NCI-H82 treated with DMSO at 0.1 percent for 48 hours (cell line): ENCODE data around the gene C5orf22.
"Not testable (repeated sequence)": the region's sequence is repeated elsewhere in the genome, so short reads cannot be mapped to it uniquely, and the experiment has no call there.

Experiments used
- DNase-seq: peaks from one replicate; lab custom pipeline; 2025; ENCODE audit not compliant: unreplicated experiment; lab: John Stamatoyannopoulos, UW

The C5orf22 gene

DNA sequence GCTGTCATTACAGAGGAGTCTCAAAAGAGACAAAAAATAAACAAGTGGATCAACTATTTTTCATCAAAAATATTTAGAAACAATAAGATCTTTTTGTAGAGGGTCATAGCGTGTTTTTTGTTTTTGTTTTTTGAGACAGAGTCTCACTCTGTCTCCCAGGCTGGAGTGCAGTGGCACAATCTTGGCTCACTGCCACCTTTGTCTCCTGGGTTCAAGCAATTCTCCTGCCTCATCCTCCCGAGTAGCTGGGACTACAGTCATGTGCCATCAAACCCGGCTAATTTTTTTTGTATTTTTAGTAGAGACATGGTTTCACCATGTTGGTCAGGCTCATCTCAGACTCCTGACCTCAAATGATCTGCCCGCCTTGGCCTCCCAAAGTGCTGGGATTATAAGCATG is 70.2 kb downstream of the C5orf22 start:
- not testable (repeated sequence) for DNase-seq

DNA sequence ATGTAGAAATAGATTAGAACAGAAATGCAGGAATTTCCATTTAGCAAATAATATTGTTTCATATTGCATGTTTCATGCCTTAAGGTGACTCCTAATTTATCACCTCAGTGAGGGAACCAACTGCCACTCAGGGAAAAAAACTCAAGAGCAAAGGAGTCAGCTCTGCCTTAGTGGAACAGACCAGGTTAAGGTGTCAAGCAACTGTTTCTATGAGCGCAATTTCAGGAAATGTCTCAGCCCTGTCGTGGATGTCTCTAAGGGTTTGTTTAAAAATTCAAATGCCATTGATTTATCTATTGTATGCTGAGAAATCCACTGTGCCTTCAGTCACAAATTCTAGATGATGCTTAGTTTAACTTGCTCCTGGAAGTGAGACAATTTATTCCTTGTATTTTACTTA is 72.1 kb downstream of the C5orf22 start:
- no peak for DNase-seq

- DNase-seq, result no peak
Measured at GRCh38 chr5:31604644-31605043, 72.5 kb downstream of the C5orf22 start.
